ENCODE results near the gene HIGD1B.
"Not testable (repeated sequence)": the region's sequence is repeated elsewhere in the genome, so short reads cannot be mapped to it uniquely, and the experiment has no call there.

Gene HIGD1B

GRCh38 chr17:44807093-44807816, 40.4 kb upstream of the HIGD1B start:
- Histone ChIP-seq H3K9me3 (replicated peaks in 1 of 2; ENCODE audit: control insufficient read depth in 2 of 2, insufficient read depth in 1 of 2, low read depth in 1 of 2, low read length in 2 of 2) (peaks cover 0 to 1% of the 10 kb centered on the region in 2 donors), H3K9ac (ENCODE audit: low read depth, low read length, poor library complexity) (no peak overlapping the region), H3K4me2 (ENCODE audit: insufficient read depth, low read length, poor library complexity, severe bottlenecking) (no peak overlapping the region), H2AK5ac (ENCODE audit: low read depth, low read length) (no peak overlapping the region), H3K79me1 (ENCODE audit: low read depth, low read length) (peaks cover 3% of the 10 kb centered on the region), H2AFZ (ENCODE audit: low read length) (no peak overlapping the region), H2BK12ac (ENCODE audit: low read length) (no peak overlapping the region), H3K23ac (ENCODE audit: low read depth, low read length, poor library complexity) (no peak overlapping the region), H4K8ac (ENCODE audit: low read depth, low read length) (no peak overlapping the region), H2BK5ac (ENCODE audit: low read length) (no peak overlapping the region), H3K36me3 (replicated peaks in 1 of 2; ENCODE audit: control insufficient read depth in 2 of 2, insufficient read depth in 2 of 2, low read length in 2 of 2) (peaks cover 24 to 79% of the 10 kb centered on the region in 2 donors), H3K27me3 (ENCODE audit: control insufficient read depth in 3 of 3, insufficient read depth in 3 of 3, low read depth in 1 of 3, low read length in 3 of 3) (no peaks in the 10 kb centered on the region), H3K18ac (ENCODE audit: low read length) (no peak overlapping the region), H3K4me3 (ENCODE audit: low read length in 2 of 2) (no peak overlapping the region), H3K4me1 (ENCODE audit: control insufficient read depth in 2 of 2, insufficient read depth in 1 of 2, low read depth in 1 of 2, low read length in 2 of 2) (no peaks in the 10 kb centered on the region), H3K14ac (ENCODE audit: low read length) (no peak overlapping the region), H3K4ac (ENCODE audit: low read length) (no peak overlapping the region), H2BK15ac (ENCODE audit: low read length) (no peak overlapping the region), H2BK120ac (ENCODE audit: low read depth, low read length) (no peak overlapping the region), H4K91ac (ENCODE audit: low read depth, low read length, poor library complexity) (no peak overlapping the region), H3K27ac (replicated peaks; ENCODE audit: low read length) (no peak overlapping the region)
- DNase-seq (ENCODE audit: low spot score) = no peak
- WGBS, 2 donors (ENCODE audit: extremely low coverage in 2 of 2, insufficient read length in 2 of 2, insufficient replicate concordance in 1 of 2) = no CpG with 5 or more reads among the region's 4 CpGs

GRCh38 chr17:44807817-44808155, 39.9 kb upstream of the HIGD1B start:
- no CpG with 5 or more reads among the region's 3 CpGs for whole genome bisulfite sequencing, 2 donors (ENCODE audit: extremely low coverage in 2 of 2, insufficient read length in 2 of 2, insufficient replicate concordance in 1 of 2)
- Histone ChIP-seq H2BK5ac (ENCODE audit: low read length) (no peak overlapping the region), H4K8ac (ENCODE audit: low read depth, low read length) (no peak overlapping the region), H3K14ac (ENCODE audit: low read length) (no peak overlapping the region), H3K27me3 (ENCODE audit: control insufficient read depth in 3 of 3, insufficient read depth in 3 of 3, low read depth in 1 of 3, low read length in 3 of 3) (no peaks in the 10 kb centered on the region), H4K91ac (ENCODE audit: low read depth, low read length, poor library complexity) (no peak overlapping the region), H3K79me1 (ENCODE audit: low read depth, low read length) (peaks cover 3% of the 10 kb centered on the region), H3K36me3 (replicated peaks in 1 of 2; ENCODE audit: control insufficient read depth in 2 of 2, insufficient read depth in 2 of 2, low read length in 2 of 2) (peaks cover 24 to 77% of the 10 kb centered on the region in 2 donors), H3K9me3 (replicated peaks in 1 of 2; ENCODE audit: control insufficient read depth in 2 of 2, insufficient read depth in 1 of 2, low read depth in 1 of 2, low read length in 2 of 2) (peaks cover 0 to 1% of the 10 kb centered on the region in 2 donors), H2BK120ac (ENCODE audit: low read depth, low read length) (no peak overlapping the region), H3K27ac (replicated peaks; ENCODE audit: low read length) (no peak overlapping the region), H2AFZ (ENCODE audit: low read length) (no peak overlapping the region), H2BK12ac (ENCODE audit: low read length) (no peak overlapping the region), H3K4me1 (ENCODE audit: control insufficient read depth in 2 of 2, insufficient read depth in 1 of 2, low read depth in 1 of 2, low read length in 2 of 2) (no peaks in the 10 kb centered on the region), H3K23ac (ENCODE audit: low read depth, low read length, poor library complexity) (no peak overlapping the region), H3K4me3 (ENCODE audit: low read length in 2 of 2) (no peak overlapping the region), H3K9ac (ENCODE audit: low read depth, low read length, poor library complexity) (no peak overlapping the region), H3K4ac (ENCODE audit: low read length) (no peak overlapping the region), H2AK5ac (ENCODE audit: low read depth, low read length) (no peak overlapping the region), H2BK15ac (ENCODE audit: low read length) (no peak overlapping the region), H3K18ac (ENCODE audit: low read length) (no peak overlapping the region), H3K4me2 (ENCODE audit: insufficient read depth, low read length, poor library complexity, severe bottlenecking) (no peak overlapping the region)
- no peak for DNase-seq (ENCODE audit: low spot score)

- Histone ChIP-seq H3K36me3 (replicated peaks in 1 of 2; ENCODE audit: control insufficient read depth in 2 of 2, insufficient read depth in 2 of 2, low read length in 2 of 2) (peaks cover 24 to 77% of the 10 kb centered on the region in 2 donors), H3K4me2 (ENCODE audit: insufficient read depth, low read length, poor library complexity, severe bottlenecking) (no peak overlapping the region), H2BK15ac (ENCODE audit: low read length) (no peak overlapping the region), H3K18ac (ENCODE audit: low read length) (no peak overlapping the region), H2BK5ac (ENCODE audit: low read length) (no peak overlapping the region), H3K23ac (ENCODE audit: low read depth, low read length, poor library complexity) (no peak overlapping the region), H2AFZ (ENCODE audit: low read length) (no peak overlapping the region), H3K4me3 (ENCODE audit: low read length in 2 of 2) (no peak overlapping the region), H4K91ac (ENCODE audit: low read depth, low read length, poor library complexity) (no peak overlapping the region), H3K9me3 (replicated peaks in 1 of 2; ENCODE audit: control insufficient read depth in 2 of 2, insufficient read depth in 1 of 2, low read depth in 1 of 2, low read length in 2 of 2) (peaks cover 0 to 1% of the 10 kb centered on the region in 2 donors), H4K8ac (ENCODE audit: low read depth, low read length) (no peak overlapping the region), H2BK12ac (ENCODE audit: low read length) (no peak overlapping the region), H3K79me1 (ENCODE audit: low read depth, low read length) (peaks cover 3% of the 10 kb centered on the region), H3K9ac (ENCODE audit: low read depth, low read length, poor library complexity) (no peak overlapping the region), H3K4ac (ENCODE audit: low read length) (no peak overlapping the region), H3K14ac (ENCODE audit: low read length) (no peak overlapping the region), H2AK5ac (ENCODE audit: low read depth, low read length) (no peak overlapping the region), H3K27me3 (ENCODE audit: control insufficient read depth in 3 of 3, insufficient read depth in 3 of 3, low read depth in 1 of 3, low read length in 3 of 3) (no peaks in the 10 kb centered on the region), H3K4me1 (ENCODE audit: control insufficient read depth in 2 of 2, insufficient read depth in 1 of 2, low read depth in 1 of 2, low read length in 2 of 2) (no peaks in the 10 kb centered on the region), H2BK120ac (ENCODE audit: low read depth, low read length) (no peak overlapping the region), H3K27ac (replicated peaks; ENCODE audit: low read length) (no peak overlapping the region)
- no peak for DNase-seq (ENCODE audit: low spot score)
- no CpG with 5 or more reads among the region's 4 CpGs for WGBS, 2 donors (ENCODE audit: extremely low coverage in 2 of 2, insufficient read length in 2 of 2, insufficient replicate concordance in 1 of 2)
These were observed 39.5 kb upstream of the HIGD1B start for GRCh38 chr17:44808156-44808555.

GRCh38 chr17:44808656-44809388, 38.9 kb upstream of the HIGD1B start:
- no CpG with 5 or more reads among the region's 9 CpGs for WGBS, 2 donors (ENCODE audit: extremely low coverage in 2 of 2, insufficient read length in 2 of 2, insufficient replicate concordance in 1 of 2)

More at GRCh38 chr17:44808656-44809388, 38.9 kb upstream of the HIGD1B start:
- H2AFZ ChIP-seq (ENCODE audit: low read length); H3K4me3 ChIP-seq (ENCODE audit: low read length in 2 of 2); H2BK12ac ChIP-seq (ENCODE audit: low read length); H3K27ac ChIP-seq (replicated peaks; ENCODE audit: low read length); H2BK5ac ChIP-seq (ENCODE audit: low read length); H3K4ac ChIP-seq (ENCODE audit: low read length); DNase-seq (ENCODE audit: low spot score); H3K79me1 ChIP-seq (ENCODE audit: low read depth, low read length); H3K18ac ChIP-seq (ENCODE audit: low read length); H3K9ac ChIP-seq (ENCODE audit: low read depth, low read length, poor library complexity); H2BK120ac ChIP-seq (ENCODE audit: low read depth, low read length); H4K91ac ChIP-seq (ENCODE audit: low read depth, low read length, poor library complexity); H2BK15ac ChIP-seq (ENCODE audit: low read length); H3K4me1 ChIP-seq (ENCODE audit: control insufficient read depth in 2 of 2, insufficient read depth in 1 of 2, low read depth in 1 of 2, low read length in 2 of 2); H4K8ac ChIP-seq (ENCODE audit: low read depth, low read length); H3K14ac ChIP-seq (ENCODE audit: low read length); H2AK5ac ChIP-seq (ENCODE audit: low read depth, low read length); H3K9me3 ChIP-seq (replicated peaks in 1 of 2; ENCODE audit: control insufficient read depth in 2 of 2, insufficient read depth in 1 of 2, low read depth in 1 of 2, low read length in 2 of 2); H3K27me3 ChIP-seq (ENCODE audit: control insufficient read depth in 3 of 3, insufficient read depth in 3 of 3, low read depth in 1 of 3, low read length in 3 of 3); H3K23ac ChIP-seq (ENCODE audit: low read depth, low read length, poor library complexity); H3K4me2 ChIP-seq (ENCODE audit: insufficient read depth, low read length, poor library complexity, severe bottlenecking): not testable (repeated sequence)
- peaks cover 22 to 76% of the 10 kb centered on the region in 2 donors for H3K36me3 ChIP-seq (replicated peaks in 1 of 2; ENCODE audit: control insufficient read depth in 2 of 2, insufficient read depth in 2 of 2, low read length in 2 of 2)
